ENCODE results near the gene ERICH2. TPM values are rescaled to one million over a fixed set of nuclear protein-coding genes. Genes with fewer than 3 reads are reported as not detected.

The ERICH2 gene
- polyA plus RNA-seq, 3 donors, result not detected

DNA sequence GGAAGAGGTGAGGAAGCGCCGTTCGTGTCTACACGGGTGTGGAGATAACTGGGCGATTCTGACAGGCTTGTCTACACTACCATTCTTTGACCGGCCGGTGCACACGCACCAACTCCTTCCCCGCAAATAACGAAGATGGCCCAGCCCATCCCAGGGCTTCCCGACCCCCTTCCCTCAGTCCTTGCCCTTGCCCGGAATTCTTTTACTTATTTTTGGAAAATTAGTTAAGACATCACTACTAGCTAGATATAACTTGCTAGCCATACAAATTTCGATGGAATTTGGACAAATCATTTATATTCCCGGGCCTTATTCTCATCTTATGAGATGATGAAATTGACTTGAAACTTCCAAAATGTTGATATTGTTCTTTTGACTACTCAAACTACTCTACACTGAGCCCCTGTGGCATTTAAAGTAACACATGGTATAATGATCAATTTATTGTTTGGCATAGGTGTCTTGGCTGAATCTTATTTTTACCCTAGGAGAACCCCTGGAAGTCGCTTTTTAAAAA, 1.3 kb downstream of the ERICH2 start:
- intact Hi-C loops (cut with micrococcal nuclease), result no loop called here
- TF ChIP-seq, protein P1, sequence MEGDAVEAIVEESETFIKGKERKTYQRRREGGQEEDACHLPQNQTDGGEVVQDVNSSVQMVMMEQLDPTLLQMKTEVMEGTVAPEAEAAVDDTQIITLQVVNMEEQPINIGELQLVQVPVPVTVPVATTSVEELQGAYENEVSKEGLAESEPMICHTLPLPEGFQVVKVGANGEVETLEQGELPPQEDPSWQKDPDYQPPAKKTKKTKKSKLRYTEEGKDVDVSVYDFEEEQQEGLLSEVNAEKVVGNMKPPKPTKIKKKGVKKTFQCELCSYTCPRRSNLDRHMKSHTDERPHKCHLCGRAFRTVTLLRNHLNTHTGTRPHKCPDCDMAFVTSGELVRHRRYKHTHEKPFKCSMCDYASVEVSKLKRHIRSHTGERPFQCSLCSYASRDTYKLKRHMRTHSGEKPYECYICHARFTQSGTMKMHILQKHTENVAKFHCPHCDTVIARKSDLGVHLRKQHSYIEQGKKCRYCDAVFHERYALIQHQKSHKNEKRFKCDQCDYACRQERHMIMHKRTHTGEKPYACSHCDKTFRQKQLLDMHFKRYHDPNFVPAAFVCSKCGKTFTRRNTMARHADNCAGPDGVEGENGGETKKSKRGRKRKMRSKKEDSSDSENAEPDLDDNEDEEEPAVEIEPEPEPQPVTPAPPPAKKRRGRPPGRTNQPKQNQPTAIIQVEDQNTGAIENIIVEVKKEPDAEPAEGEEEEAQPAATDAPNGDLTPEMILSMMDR (IDR thresholded peaks at IDR 0.05), result no peak
- WGBS (ENCODE audit: insufficient coverage), result 0% methylated on average over 1 of the region's 15 CpGs
- Histone ChIP-seq H3K79me2 (ENCODE audit: insufficient read depth, low read length) (no peaks in the 10 kb centered on the region), H3K27me3 (ENCODE audit: control insufficient read depth in 2 of 2, insufficient read depth in 2 of 2, low read length in 2 of 2) (peaks cover 41 to 57% of the 10 kb centered on the region in 2 donors), H3K27ac (ENCODE audit: low read depth in 1 of 2, low read length in 2 of 2) (no peak overlapping the region), H2AFZ (ENCODE audit: insufficient read depth, low read depth, low read length, poor library complexity, severe bottlenecking) (peak overlapping the region; percentile 68), H4K20me1 (ENCODE audit: insufficient read depth, low read length) (no peaks in the 10 kb centered on the region), H3K9ac (ENCODE audit: insufficient read depth, low read length, poor library complexity, severe bottlenecking) (no peak overlapping the region), H3K9me3 (replicated peaks in 1 of 2; ENCODE audit: control insufficient read depth in 1 of 2, insufficient read depth in 1 of 2, low read length in 2 of 2) (no peaks in the 10 kb centered on the region), H3K36me3 (replicated peaks in 1 of 2; ENCODE audit: control insufficient read depth in 1 of 2, insufficient read depth in 2 of 2, low read length in 2 of 2) (no peaks in the 10 kb centered on the region), H3K4me2 (replicated peaks; ENCODE audit: extremely low read depth, low read length, poor library complexity, severe bottlenecking) (peak overlapping the region; percentile 84), H3K4me1 (ENCODE audit: control insufficient read depth in 1 of 2, insufficient read depth in 2 of 2, low read length in 2 of 2) (peaks cover 14 to 15% of the 10 kb centered on the region in 2 donors), H3K4me3 (replicated peaks in 1 of 3; ENCODE audit: low read depth in 2 of 3, low read length in 3 of 3) (peak overlapping the region in 2 of 3 experiments; percentile 36 to 75)
- peaks cover 45 to 70% (median 54%) of the 10 kb centered on the region in 3 donors for H3K27me3 Mint-ChIP-seq (ENCODE audit: low read depth in 3 of 3)
- H3K36me3 Mint-ChIP-seq, result peaks cover 0 to 4% of the 10 kb centered on the region in 2 donors
- peak overlapping the region; percentile 66 to 79 for H3K4me3 Mint-ChIP-seq
- peaks cover 15% of the 10 kb centered on the region for H3K4me1 Mint-ChIP-seq
- no peak overlapping the region for H3K27ac Mint-ChIP-seq
- peak in 2 of 3 donors; percentile 8 to 11 for DNase-seq
- peaks cover 0 to 7% (median 0%) of the 10 kb centered on the region in 7 donors for H3K9me3 Mint-ChIP-seq

DNA sequence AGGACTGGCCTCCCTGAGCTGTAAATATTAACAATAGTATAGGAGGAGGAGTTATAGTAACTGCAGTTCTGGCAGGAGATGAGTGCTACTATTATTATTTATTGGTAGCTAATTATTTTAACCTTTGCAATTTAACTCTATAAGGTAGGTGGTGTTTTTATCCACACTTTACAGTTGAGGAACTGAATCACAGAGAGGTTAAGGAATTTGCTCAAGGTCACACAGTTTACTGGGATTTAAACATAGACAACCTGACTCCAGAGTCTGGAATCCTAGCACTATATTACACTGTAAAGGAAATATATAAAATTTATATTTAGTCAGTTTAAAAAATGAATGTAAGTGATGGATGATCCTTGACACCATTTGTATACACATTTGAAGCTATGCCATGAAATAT, 2.1 kb downstream of the ERICH2 start:
- peaks cover 45 to 69% (median 56%) of the 10 kb centered on the region in 3 donors for H3K27me3 Mint-ChIP-seq (ENCODE audit: low read depth in 3 of 3)
- peaks cover 0 to 4% of the 10 kb centered on the region in 2 donors for H3K36me3 Mint-ChIP-seq
- Histone ChIP-seq H3K4me1 (ENCODE audit: control insufficient read depth in 1 of 2, insufficient read depth in 2 of 2, low read length in 2 of 2) (peaks cover 14 to 15% of the 10 kb centered on the region in 2 donors), H3K27ac (ENCODE audit: low read depth in 1 of 2, low read length in 2 of 2) (no peak overlapping the region), H3K79me2 (ENCODE audit: insufficient read depth, low read length) (no peaks in the 10 kb centered on the region), H4K20me1 (ENCODE audit: insufficient read depth, low read length) (no peaks in the 10 kb centered on the region), H3K4me3 (replicated peaks in 1 of 3; ENCODE audit: low read depth in 2 of 3, low read length in 3 of 3) (no peak overlapping the region), H2AFZ (ENCODE audit: insufficient read depth, low read depth, low read length, poor library complexity, severe bottlenecking) (no peak overlapping the region), H3K27me3 (ENCODE audit: control insufficient read depth in 2 of 2, insufficient read depth in 2 of 2, low read length in 2 of 2) (peaks cover 41 to 60% of the 10 kb centered on the region in 2 donors), H3K9me3 (replicated peaks in 1 of 2; ENCODE audit: control insufficient read depth in 1 of 2, insufficient read depth in 1 of 2, low read length in 2 of 2) (no peaks in the 10 kb centered on the region), H3K9ac (ENCODE audit: insufficient read depth, low read length, poor library complexity, severe bottlenecking) (no peak overlapping the region), H3K4me2 (replicated peaks; ENCODE audit: extremely low read depth, low read length, poor library complexity, severe bottlenecking) (no peak overlapping the region), H3K36me3 (replicated peaks in 1 of 2; ENCODE audit: control insufficient read depth in 1 of 2, insufficient read depth in 2 of 2, low read length in 2 of 2) (no peaks in the 10 kb centered on the region)
- intact Hi-C loops (cut with micrococcal nuclease), result no loop called here
- peak overlapping the region in 1 of 2 donors; percentile 81 for H3K4me3 Mint-ChIP-seq
- TF ChIP-seq, protein P1 (IDR thresholded peaks at IDR 0.05), result no peak
- peaks cover 0 to 7% (median 0%) of the 10 kb centered on the region in 7 donors for H3K9me3 Mint-ChIP-seq
- peaks cover 15% of the 10 kb centered on the region for H3K4me1 Mint-ChIP-seq
- no peak for DNase-seq
- no peak overlapping the region for H3K27ac Mint-ChIP-seq

Data from CD14-positive monocyte (primary cell).